GM12878 (cell line): ENCODE results near the gene NDUFB2. TPM values are rescaled to one million over a fixed set of nuclear protein-coding genes. Genes with fewer than 3 reads are reported as not detected.

Source experiments
- ATAC-seq: fragments of 200-7000 bp; cut with Tn5 transposase; 3 replicates; pipeline ENCODE4 v1.9.1; 2020; ENCODE audit warnings: mild to moderate bottlenecking, moderate library complexity
- BruUV-seq: library from RNA; stranded (reverse); fragments of 400-500 nt; replicated peaks from 2 replicates; lab custom pipeline; 2021; lab: Mats Ljungman, UMichigan
- CTCF ChIA-PET: fragments of 300-600 bp; sonication (Branson Sonifier 250); formaldehyde crosslinking; extraction: SDS; loops from one replicate; lab custom pipeline; 2021; ENCODE audit warnings: inconsistent platforms; lab: Yijun Ruan, JAX
- POLR2A ChIA-PET: fragments of 350-600 bp; formaldehyde crosslinking; extraction: SDS; loops from one replicate; lab custom pipeline; 2021; ENCODE audit warnings: inconsistent platforms; lab: Charles Lee
- RAD21 ChIA-PET: fragments of 300-600 bp; sonication (Branson Sonifier 250); formaldehyde crosslinking; loops from one replicate; lab custom pipeline; 2023; ENCODE audit warnings: antibody characterized with exemption; ENCODE audit not compliant: unreplicated experiment; lab: Charles Lee
- SMC1A ChIA-PET: fragments of 300-600 bp; sonication (Branson Sonifier 250); formaldehyde crosslinking; loops from one replicate; lab custom pipeline; 2023; ENCODE audit not compliant: unreplicated experiment, uncharacterized antibody; lab: Charles Lee
- DNase-seq: peaks from one replicate; pipeline ENCODE4 v3.0.0-alpha.2; 2011; ENCODE audit warnings: low read depth, low spot score
- FAIRE-seq: peaks from 3 replicates; lab custom pipeline; 2011; peaks lifted over from hg19 to GRCh38; lab: Jason Lieb, UNC
- H2AFZ ChIP-seq: 2 replicates; pipeline ENCODE4 v1.6.0; 2011; ENCODE audit warnings: low read depth, low read length, control low read depth; ENCODE audit not compliant: control insufficient read depth
- H3K27ac ChIP-seq: 2 replicates; pipeline ENCODE4 v1.5.1; 2011; ENCODE audit warnings: control low read depth; ENCODE audit not compliant: control insufficient read depth, insufficient read depth
- H3K27me3 ChIP-seq, 2 experiments: replicated peaks in 1 of 2; 2 replicates each; pipeline versions ENCODE4 v1.6.0 to v1.6.1; 2011; ENCODE audit warnings: low read length in 1 of 2; ENCODE audit not compliant: control insufficient read depth in 2 of 2, insufficient read depth in 2 of 2
- H3K36me3 ChIP-seq, 2 experiments: 2 replicates each; pipeline ENCODE4 v1.5.1; 2011; ENCODE audit warnings: low read length in 1 of 2; ENCODE audit not compliant: control insufficient read depth in 2 of 2, insufficient read depth in 2 of 2
- H3K4me1 ChIP-seq: 2 replicates; pipeline ENCODE4 v1.6.1; 2011; ENCODE audit warnings: mild to moderate bottlenecking, low read length, moderate library complexity, mixed read lengths; ENCODE audit not compliant: control insufficient read depth, insufficient read depth
- H3K4me2 ChIP-seq: 2 replicates; pipeline ENCODE4 v1.6.0; 2011; ENCODE audit warnings: control low read depth; ENCODE audit not compliant: control insufficient read depth, insufficient read depth
- H3K4me3 ChIP-seq: fragments of 200-600 bp; sonication (generic); 2 replicates; pipeline ENCODE4 v1.5.1; 2016
- H3K79me2 ChIP-seq: 2 replicates; pipeline ENCODE4 v1.6.0; 2011; ENCODE audit warnings: low read length; ENCODE audit not compliant: control insufficient read depth, insufficient read depth
- H3K9ac ChIP-seq: 2 replicates; pipeline ENCODE4 v1.8.0; 2011; ENCODE audit warnings: low read length, control low read depth, mixed read lengths; ENCODE audit not compliant: control insufficient read depth, insufficient read depth
- H3K9me3 ChIP-seq: replicated peaks from 3 replicates; pipeline ENCODE4 v1.5.1; 2011; ENCODE audit warnings: mild to moderate bottlenecking, low read length; ENCODE audit not compliant: control insufficient read depth, insufficient read depth
- H4K20me1 ChIP-seq: 2 replicates; pipeline ENCODE4 v1.6.0; 2011; ENCODE audit not compliant: control insufficient read depth, insufficient read depth
- CHD1 ChIP-seq: IDR thresholded peaks from 2 replicates; pipeline ENCODE4 v1.6.1; 2012; ENCODE audit warnings: low read depth, low read length, improper control_type of control experiment
- E2F8 ChIP-seq: fragments of 450-650 bp; IDR thresholded peaks from 2 replicates; pipeline ENCODE4 v1.6.1; 2018; ENCODE audit warnings: mild to moderate bottlenecking, low read depth, moderate library complexity; ENCODE audit not compliant: partially characterized antibody
- IRF3 ChIP-seq: fragments of 450-650 bp; IDR thresholded peaks from 2 replicates; pipeline ENCODE4 v1.6.1; 2014; ENCODE audit warnings: mild to moderate bottlenecking
- IRF5 ChIP-seq: fragments of 450-650 bp; IDR thresholded peaks from 2 replicates; pipeline ENCODE4 v1.6.1; 2017; ENCODE audit warnings: borderline replicate concordance
- KAT2A ChIP-seq: conservative IDR thresholded peaks from 2 replicates; pipeline ENCODE4 v1.6.1; 2011; ENCODE audit warnings: low read depth, low read length; ENCODE audit not compliant: control insufficient read depth
- POLR2AphosphoS2 ChIP-seq: IDR thresholded peaks from 2 replicates; pipeline ENCODE4 v1.6.1; 2011; ENCODE audit warnings: low read depth, mild to moderate bottlenecking, low read length, improper control_type of control experiment, moderate library complexity
- PRDM15 ChIP-seq: fragments of 450-650 bp; formaldehyde crosslinking; IDR thresholded peaks from 2 replicates; pipeline ENCODE4 v1.4.0; 2020; ENCODE audit warnings: mild to moderate bottlenecking, moderate library complexity
- RELA ChIP-seq: fragments of 450-650 bp; IDR thresholded peaks from 2 replicates; pipeline ENCODE4 v1.8.0; 2014; ENCODE audit warnings: borderline replicate concordance; ENCODE audit not compliant: partially characterized antibody
- ZBTB40 ChIP-seq: fragments of 450-650 bp; IDR thresholded peaks from 2 replicates; pipeline ENCODE4 v1.6.1; 2016; ENCODE audit warnings: mild to moderate bottlenecking, moderate library complexity, borderline replicate concordance
- WGBS: methylation state at CpG from one replicate; pipeline ENCODE4 v1.1.6; 2016; ENCODE audit warnings: low lambda C conversion rate; ENCODE audit not compliant: insufficient replicate concordance, insufficient coverage; ENCODE audit errors: missing lambda C conversion rate; 5-methylcytosine and 5-hydroxymethylcytosine counted together
- in situ Hi-C: fragments of 300-500 bp; cut with MboI; formaldehyde crosslinking; loops from 9 replicates; pipeline ENCODE4 v1.14.3; 2018; ENCODE audit warnings: mixed read lengths
- intact Hi-C: fragments of 100-400 bp; cut with micrococcal nuclease; formaldehyde crosslinking; loops from one replicate; pipeline ENCODE4 v1.14.2; 2022; ENCODE audit not compliant: unreplicated experiment
- polyA plus RNA-seq, 11 experiments: library from polyadenylated mRNA; depleted of rRNA in 4 of 11; unstranded in 6 of 11; stranded (reverse) in 5 of 11; fragments of >200 nt; fragmentation: Nextera tagmentation in 4 of 11; fragmentation: Illumina TruSeq in 1 of 11; extraction: Ambion mirVana in 4 of 11; extraction: Trizol in 1 of 11; gene quantifications; 1 replicate in 1 of 11; 2 replicates in 10 of 11; pipeline versions ENCODE4 v1.2.1 to v1.2.3, GENCODE V29; 2011 to 2016; ENCODE audit warnings: inconsistent platforms in 2 of 11, missing spikeins in 2 of 11, low read depth in 1 of 11
- total RNA-seq, 4 experiments: library from RNA; depleted of rRNA in 3 of 4; stranded (reverse); fragments of >200 nt in 3 of 4; fragmentation: Illumina TruSeq in 1 of 4; extraction: Trizol in 1 of 4; gene quantifications; 2 replicates each; pipeline versions ENCODE4 v1.2.1 to v1.2.3, GENCODE V29; 2013 to 2021

NDUFB2 gene
- total and polyA plus RNA-seq, 10 of the 15 experiments (the other 5 are each of a cell fraction or from before 2014, with no cell fraction given): 109 to 1,236 (median 323) TPM

GRCh38 chr7:140677496-140677895 is 19.0 kb upstream of the NDUFB2 start:
- in situ Hi-C loops: loop anchor here (10.0 kb wide), 1 partner anchor 337 kb away; the partner anchor contains the start of gene MRPS33
- TF ChIP-seq CHD1 (no peak), RELA (no peak), ZBTB40 (no peak), PRDM15 (no peak), IRF5 (no peak), POLR2AphosphoS2 (no peak), E2F8 (no peak), IRF3 (no peak), KAT2A (no peak)

More at GRCh38 chr7:140677496-140677895, 19.0 kb upstream of the NDUFB2 start:
- ChIA-PET RAD21 (interaction anchor here (1.4 kb wide), 1 partner anchor 247 kb away, joined by 3 read pairs; no protein-coding TSS in a partner anchor), SMC1A (interaction anchor here (1.2 to 4.8 kb wide), 5 partner anchors 9 to 335 kb away, joined by 3 to 57 read pairs (median 6); partner anchors contain the start of gene MRPS33), CTCF (interaction anchor here (0.5 to 5.6 kb wide), 9 partner anchors 15 to 1297 kb away, joined by 3 to 88 read pairs (median 4); partner anchors contain the start of gene MRPS33), POLR2A (no interaction called here)
- Histone ChIP-seq H3K4me2 (no peak overlapping the region), H3K9ac (no peak overlapping the region), H3K27me3 (no peaks in the 10 kb centered on the region), H3K27ac (no peak overlapping the region), H3K36me3 (0 out of 4 replicates have a peak, but pooled peaks cover 0 to 3% of the 10 kb centered on the region in 2 experiments), H2AFZ (no peak overlapping the region), H3K79me2 (no peaks in the 10 kb centered on the region; the same call in 1 of the 2 replicates), H3K4me1 (peaks cover 34% of the 10 kb centered on the region), H4K20me1 (no peaks in the 10 kb centered on the region), H3K4me3 (no peak overlapping the region), H3K9me3 (no peaks in the 10 kb centered on the region)
- BruUV-seq: no TSS peak
- FAIRE-seq (no peak), DNase-seq (no peak), ATAC-seq (no peak)
- 67% methylated on average over 3 of the region's 3 CpGs for WGBS
- intact Hi-C loops: loop anchor here (5.0 kb wide), 1 partner anchor 245 kb away; the partner anchor contains the start of gene BRAF
